Measurements from ENCODE around the gene PDGFRA. TPM values are rescaled to one million over a fixed set of nuclear protein-coding genes. Genes with fewer than 3 reads are reported as not detected.

Gene PDGFRA
- total and polyA plus RNA-seq, 10 of the 15 experiments (the other 5 are each of a cell fraction or from before 2014, with no cell fraction given): 0.01 to 0.28 (median 0.06) TPM; not detected in 5

DNA sequence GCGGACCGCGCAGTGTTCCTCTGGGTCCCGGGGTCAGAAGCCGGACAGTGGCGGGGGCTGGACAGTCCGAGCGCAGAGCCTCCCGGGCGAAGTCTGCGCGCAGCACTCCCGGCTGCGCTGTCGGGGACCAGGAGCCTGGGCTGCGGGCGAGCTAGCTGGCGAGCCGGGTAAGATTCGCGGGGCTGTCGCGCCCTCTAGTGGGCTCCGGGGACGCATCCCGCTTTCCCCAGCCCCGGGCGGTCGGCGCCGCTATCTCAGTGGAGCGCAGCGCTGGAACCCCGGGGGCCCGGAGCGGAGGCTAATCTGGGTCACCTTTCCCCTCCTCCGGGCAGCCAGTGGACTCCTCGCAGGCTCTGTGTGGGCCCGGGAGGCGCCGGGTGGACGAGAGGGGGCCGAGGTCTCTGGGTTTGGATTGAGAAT is 4.2 kb downstream of the PDGFRA start:
- Histone ChIP-seq H3K4me1 (ENCODE audit: control insufficient read depth, insufficient read depth, low read length) (0 out of 2 replicates have a peak, but pooled peaks cover 7% of the 10 kb centered on the region), H2AFZ (ENCODE audit: control insufficient read depth, low read depth, low read length) (peak overlapping the region; percentile 67), H3K4me2 (ENCODE audit: control insufficient read depth, insufficient read depth) (peak overlapping the region; percentile 89), H3K4me3 (peak overlapping the region; percentile 63; the same call in 1 of the 2 replicates), H3K79me2 (ENCODE audit: control insufficient read depth, insufficient read depth, low read length) (no peaks in the 10 kb centered on the region), H3K36me3 (ENCODE audit: control insufficient read depth in 2 of 2, insufficient read depth in 2 of 2, low read length in 1 of 2) (no peaks in the 10 kb centered on the region), H3K27me3 (replicated peaks in 1 of 2; ENCODE audit: control insufficient read depth in 2 of 2, insufficient read depth in 2 of 2, low read length in 1 of 2) (peaks cover 18 to 22% of the 10 kb centered on the region in 2 experiments), H3K9me3 (replicated peaks; ENCODE audit: control insufficient read depth, insufficient read depth, low read length) (no peaks in the 10 kb centered on the region; the same call in 2 of the 3 replicates), H3K27ac (ENCODE audit: control insufficient read depth, insufficient read depth) (no peak overlapping the region), H4K20me1 (ENCODE audit: control insufficient read depth, insufficient read depth) (no peaks in the 10 kb centered on the region), H3K9ac (ENCODE audit: control insufficient read depth, insufficient read depth, low read length) (no peak overlapping the region)
- ChIA-PET SMC1A (ENCODE audit: uncharacterized antibody, unreplicated experiment) (interaction anchor here (0.8 to 3.0 kb wide), 6 partner anchors 303 to 1857 kb away, joined by 3 to 20 read pairs (median 6); no protein-coding TSS in a partner anchor), POLR2A (no interaction called here), CTCF (interaction anchor here (0.6 to 4.5 kb wide), 41 partner anchors 11 to 1858 kb away, joined by 3 to 68 read pairs (median 4); no protein-coding TSS in a partner anchor), RAD21 (ENCODE audit: unreplicated experiment) (interaction anchor here (0.8 to 3.8 kb wide), 16 partner anchors 12 to 1857 kb away, joined by 3 to 29 read pairs (median 3); no protein-coding TSS in a partner anchor)
- no TSS peak for BruUV-seq (replicated peaks)
- peak; percentile 97 for ATAC-seq
- 3% methylated on average over 43 of the region's 43 CpGs for WGBS (ENCODE audit: insufficient coverage, insufficient replicate concordance, low lambda C conversion rate, missing lambda C conversion rate)
- in situ Hi-C loops (cut with MboI): no loop called here
- DNase-seq (ENCODE audit: low read depth, low spot score): no peak
- FAIRE-seq: no peak
- intact Hi-C loops (cut with micrococcal nuclease; ENCODE audit: unreplicated experiment): loop anchor here (1.0 to 10.0 kb wide), 5 partner anchors 325 to 1856 kb away; no protein-coding TSS in a partner anchor
- TF ChIP-seq YY1 (IDR thresholded peaks at IDR 0.05; ENCODE audit: low read depth, low read length): 0 out of 2 replicates have a peak, but pooled peaks have one; percentile 36
- TF ChIP-seq SUZ12 (IDR thresholded peaks at IDR 0.05; ENCODE audit: unreplicated experiment): no peak
- TF ChIP-seq, protein P1, sequence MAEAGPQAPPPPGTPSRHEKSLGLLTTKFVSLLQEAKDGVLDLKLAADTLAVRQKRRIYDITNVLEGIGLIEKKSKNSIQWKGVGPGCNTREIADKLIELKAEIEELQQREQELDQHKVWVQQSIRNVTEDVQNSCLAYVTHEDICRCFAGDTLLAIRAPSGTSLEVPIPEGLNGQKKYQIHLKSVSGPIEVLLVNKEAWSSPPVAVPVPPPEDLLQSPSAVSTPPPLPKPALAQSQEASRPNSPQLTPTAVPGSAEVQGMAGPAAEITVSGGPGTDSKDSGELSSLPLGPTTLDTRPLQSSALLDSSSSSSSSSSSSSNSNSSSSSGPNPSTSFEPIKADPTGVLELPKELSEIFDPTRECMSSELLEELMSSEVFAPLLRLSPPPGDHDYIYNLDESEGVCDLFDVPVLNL (IDR thresholded peaks at IDR 0.05; ENCODE audit: low read depth, low read length): 0 out of 2 replicates have a peak, but pooled peaks have one; percentile 20
- TF ChIP-seq STAT3 (IDR thresholded peaks at IDR 0.05; ENCODE audit: low read depth, low read length): no peak
- TF ChIP-seq, protein P2, sequence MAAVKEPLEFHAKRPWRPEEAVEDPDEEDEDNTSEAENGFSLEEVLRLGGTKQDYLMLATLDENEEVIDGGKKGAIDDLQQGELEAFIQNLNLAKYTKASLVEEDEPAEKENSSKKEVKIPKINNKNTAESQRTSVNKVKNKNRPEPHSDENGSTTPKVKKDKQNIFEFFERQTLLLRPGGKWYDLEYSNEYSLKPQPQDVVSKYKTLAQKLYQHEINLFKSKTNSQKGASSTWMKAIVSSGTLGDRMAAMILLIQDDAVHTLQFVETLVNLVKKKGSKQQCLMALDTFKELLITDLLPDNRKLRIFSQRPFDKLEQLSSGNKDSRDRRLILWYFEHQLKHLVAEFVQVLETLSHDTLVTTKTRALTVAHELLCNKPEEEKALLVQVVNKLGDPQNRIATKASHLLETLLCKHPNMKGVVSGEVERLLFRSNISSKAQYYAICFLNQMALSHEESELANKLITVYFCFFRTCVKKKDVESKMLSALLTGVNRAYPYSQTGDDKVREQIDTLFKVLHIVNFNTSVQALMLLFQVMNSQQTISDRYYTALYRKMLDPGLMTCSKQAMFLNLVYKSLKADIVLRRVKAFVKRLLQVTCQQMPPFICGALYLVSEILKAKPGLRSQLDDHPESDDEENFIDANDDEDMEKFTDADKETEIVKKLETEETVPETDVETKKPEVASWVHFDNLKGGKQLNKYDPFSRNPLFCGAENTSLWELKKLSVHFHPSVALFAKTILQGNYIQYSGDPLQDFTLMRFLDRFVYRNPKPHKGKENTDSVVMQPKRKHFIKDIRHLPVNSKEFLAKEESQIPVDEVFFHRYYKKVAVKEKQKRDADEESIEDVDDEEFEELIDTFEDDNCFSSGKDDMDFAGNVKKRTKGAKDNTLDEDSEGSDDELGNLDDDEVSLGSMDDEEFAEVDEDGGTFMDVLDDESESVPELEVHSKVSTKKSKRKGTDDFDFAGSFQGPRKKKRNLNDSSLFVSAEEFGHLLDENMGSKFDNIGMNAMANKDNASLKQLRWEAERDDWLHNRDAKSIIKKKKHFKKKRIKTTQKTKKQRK (IDR thresholded peaks at IDR 0.05; ENCODE audit: low read depth, low read length): no peak
- no peak for TF ChIP-seq ETV6 (conservative IDR thresholded peaks at IDR 0.05 in 1 of 2, IDR thresholded peaks at IDR 0.05 in 1 of 2; ENCODE audit: borderline replicate concordance in 1 of 2, low read depth in 1 of 2)
- TF ChIP-seq NFYB (IDR thresholded peaks at IDR 0.05; ENCODE audit: insufficient read depth, low read depth, low read length): no peak
- no peak for TF ChIP-seq POU2F2 (IDR thresholded peaks at IDR 0.05; ENCODE audit: borderline replicate concordance, low read depth, low read length)
- no peak for TF ChIP-seq POLR2A (IDR thresholded peaks at IDR 0.05; ENCODE audit: low read depth, low read length)
- TF ChIP-seq POLR2AphosphoS2 (IDR thresholded peaks at IDR 0.05; ENCODE audit: low read depth, low read length): no peak
- no peak for TF ChIP-seq ESRRA (IDR thresholded peaks at IDR 0.05; ENCODE audit: low read length)
- 0 out of 2 replicates have a peak, but pooled peaks have one; percentile 18 for TF ChIP-seq IRF4 (IDR thresholded peaks at IDR 0.05; ENCODE audit: low read depth, low read length)
- TF ChIP-seq GATAD2B (conservative IDR thresholded peaks at IDR 0.05; ENCODE audit: low read depth): no peak
- TF ChIP-seq, protein P3, sequence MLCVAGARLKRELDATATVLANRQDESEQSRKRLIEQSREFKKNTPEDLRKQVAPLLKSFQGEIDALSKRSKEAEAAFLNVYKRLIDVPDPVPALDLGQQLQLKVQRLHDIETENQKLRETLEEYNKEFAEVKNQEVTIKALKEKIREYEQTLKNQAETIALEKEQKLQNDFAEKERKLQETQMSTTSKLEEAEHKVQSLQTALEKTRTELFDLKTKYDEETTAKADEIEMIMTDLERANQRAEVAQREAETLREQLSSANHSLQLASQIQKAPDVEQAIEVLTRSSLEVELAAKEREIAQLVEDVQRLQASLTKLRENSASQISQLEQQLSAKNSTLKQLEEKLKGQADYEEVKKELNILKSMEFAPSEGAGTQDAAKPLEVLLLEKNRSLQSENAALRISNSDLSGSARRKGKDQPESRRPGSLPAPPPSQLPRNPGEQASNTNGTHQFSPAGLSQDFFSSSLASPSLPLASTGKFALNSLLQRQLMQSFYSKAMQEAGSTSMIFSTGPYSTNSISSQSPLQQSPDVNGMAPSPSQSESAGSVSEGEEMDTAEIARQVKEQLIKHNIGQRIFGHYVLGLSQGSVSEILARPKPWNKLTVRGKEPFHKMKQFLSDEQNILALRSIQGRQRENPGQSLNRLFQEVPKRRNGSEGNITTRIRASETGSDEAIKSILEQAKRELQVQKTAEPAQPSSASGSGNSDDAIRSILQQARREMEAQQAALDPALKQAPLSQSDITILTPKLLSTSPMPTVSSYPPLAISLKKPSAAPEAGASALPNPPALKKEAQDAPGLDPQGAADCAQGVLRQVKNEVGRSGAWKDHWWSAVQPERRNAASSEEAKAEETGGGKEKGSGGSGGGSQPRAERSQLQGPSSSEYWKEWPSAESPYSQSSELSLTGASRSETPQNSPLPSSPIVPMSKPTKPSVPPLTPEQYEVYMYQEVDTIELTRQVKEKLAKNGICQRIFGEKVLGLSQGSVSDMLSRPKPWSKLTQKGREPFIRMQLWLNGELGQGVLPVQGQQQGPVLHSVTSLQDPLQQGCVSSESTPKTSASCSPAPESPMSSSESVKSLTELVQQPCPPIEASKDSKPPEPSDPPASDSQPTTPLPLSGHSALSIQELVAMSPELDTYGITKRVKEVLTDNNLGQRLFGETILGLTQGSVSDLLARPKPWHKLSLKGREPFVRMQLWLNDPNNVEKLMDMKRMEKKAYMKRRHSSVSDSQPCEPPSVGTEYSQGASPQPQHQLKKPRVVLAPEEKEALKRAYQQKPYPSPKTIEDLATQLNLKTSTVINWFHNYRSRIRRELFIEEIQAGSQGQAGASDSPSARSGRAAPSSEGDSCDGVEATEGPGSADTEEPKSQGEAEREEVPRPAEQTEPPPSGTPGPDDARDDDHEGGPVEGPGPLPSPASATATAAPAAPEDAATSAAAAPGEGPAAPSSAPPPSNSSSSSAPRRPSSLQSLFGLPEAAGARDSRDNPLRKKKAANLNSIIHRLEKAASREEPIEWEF (IDR thresholded peaks at IDR 0.05; ENCODE audit: insufficient replicate concordance, low read depth, low read length): no peak
